SW 1271 (cell line): ENCODE measurements around the gene GCAT.

Experiments
- DNase-seq, 2 experiments: peaks; one replicate each; lab custom pipeline; 2025; lab: John Stamatoyannopoulos, UW

GCAT gene

GRCh38 chr22:37809672-37810333 lies 2.1 kb downstream of the GCAT start:
- DNase-seq: no peak

GRCh38 chr22:37811867-37812266 lies 4.1 kb downstream of the GCAT start:
- DNase-seq: no peak

GRCh38 chr22:37812869-37813678 lies 5.3 kb downstream of the GCAT start:
- no peak for DNase-seq

GRCh38 chr22:37815593-37815992 lies 7.9 kb downstream of the GCAT start:
- DNase-seq: no peak

GRCh38 chr22:37816543-37817180 lies 8.9 kb downstream of the GCAT start:
- no peak for DNase-seq

- DNase-seq: peak in 1 of 2 experiments; percentile 68
These were observed 10.1 kb downstream of the GCAT start for GRCh38 chr22:37817705-37818408.

- DNase-seq: no peak
These were observed 10.8 kb downstream of the GCAT start for GRCh38 chr22:37818409-37819104.

- no peak for DNase-seq
These were observed 11.3 kb downstream of the GCAT start for GRCh38 chr22:37819105-37819433.

- DNase-seq: no peak
These were observed 12.6 kb downstream of the GCAT start for GRCh38 chr22:37820350-37820749.

GRCh38 chr22:37822079-37822833 lies 14.5 kb downstream of the GCAT start:
- no peak for DNase-seq

- DNase-seq: no peak
These were observed 15.6 kb downstream of the GCAT start, which contains the start of gene GALR3 for GRCh38 chr22:37823134-37823985. TSS of gene GALR3 (plus strand) at chr22:37823382. CDS start at chr22:37823407, 25 bp downstream.

- peak in 1 of 2 experiments; percentile 15 for DNase-seq
These were observed 17.2 kb downstream of the GCAT start for GRCh38 chr22:37824674-37825641.

GRCh38 chr22:37827056-37827455 lies 19.3 kb downstream of the GCAT start:
- DNase-seq: no peak

- no peak for DNase-seq
These were observed 22.5 kb downstream of the GCAT start for GRCh38 chr22:37830093-37830842.

GRCh38 chr22:37831472-37831871 lies 23.7 kb downstream of the GCAT start:
- no peak for DNase-seq

GRCh38 chr22:37832022-37832857 lies 24.5 kb downstream of the GCAT start:
- DNase-seq: no peak
